Stimulated activated CD8-positive, alpha-beta memory T cell treated with anti-CD3 and anti-CD28 coated beads, Interleukin-12 subunit alpha, Interleukin-12 subunit beta, amount 100 ng/mL, for 24 hours (primary cell): Measurements from ENCODE around the gene LRRC34.

Source experiments
- DNase-seq: peaks from one replicate; pipeline ENCODE4 v3.0.0-alpha.2; 2020; ENCODE audit errors: extremely low read depth

The LRRC34 gene, protein sequence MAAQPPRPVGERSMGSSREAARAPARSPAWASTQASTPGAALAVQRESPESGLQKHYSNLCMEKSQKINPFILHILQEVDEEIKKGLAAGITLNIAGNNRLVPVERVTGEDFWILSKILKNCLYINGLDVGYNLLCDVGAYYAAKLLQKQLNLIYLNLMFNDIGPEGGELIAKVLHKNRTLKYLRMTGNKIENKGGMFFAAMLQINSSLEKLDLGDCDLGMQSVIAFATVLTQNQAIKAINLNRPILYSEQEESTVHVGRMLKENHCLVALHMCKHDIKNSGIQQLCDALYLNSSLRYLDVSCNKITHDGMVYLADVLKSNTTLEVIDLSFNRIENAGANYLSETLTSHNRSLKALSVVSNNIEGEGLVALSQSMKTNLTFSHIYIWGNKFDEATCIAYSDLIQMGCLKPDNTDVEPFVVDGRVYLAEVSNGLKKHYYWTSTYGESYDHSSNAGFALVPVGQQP

GRCh38 chr3:169812332-169813235, at the start of gene LRRC34, which contains the start of gene LRRIQ4:
LRRC34 (minus strand) TSS chr3:169812904; CDS start chr3:169812548, 356 bp downstream.
LRRIQ4 (plus strand) TSS chr3:169812870; CDS start chr3:169821922, 9,052 bp downstream.
- DNase-seq: peak; percentile 40

- no peak for DNase-seq
Observed at GRCh38 chr3:169861871-169862270, 49.2 kb upstream of the LRRC34 start.

GRCh38 chr3:169857811-169858210, 45.1 kb upstream of the LRRC34 start:
- no peak for DNase-seq

DNA sequence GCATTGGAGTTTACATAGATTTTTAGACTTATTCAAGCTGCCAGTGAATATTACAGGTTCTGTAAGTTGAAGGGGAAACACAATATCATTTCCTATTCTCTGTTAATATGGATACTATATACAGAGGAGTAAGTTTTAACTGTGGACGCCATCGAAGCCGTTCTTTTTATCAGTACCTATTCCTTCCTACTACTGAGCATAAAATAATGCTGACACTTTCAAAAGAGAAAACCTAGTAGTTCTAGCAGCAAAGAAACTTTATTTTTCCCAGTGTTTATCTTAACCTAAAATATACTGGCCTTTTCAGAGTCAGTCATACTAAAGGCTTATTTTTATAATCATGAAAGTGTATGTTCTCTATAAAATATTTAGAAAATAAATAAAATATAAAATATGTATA, 42.8 kb upstream of the LRRC34 start:
- no peak for DNase-seq

DNA sequence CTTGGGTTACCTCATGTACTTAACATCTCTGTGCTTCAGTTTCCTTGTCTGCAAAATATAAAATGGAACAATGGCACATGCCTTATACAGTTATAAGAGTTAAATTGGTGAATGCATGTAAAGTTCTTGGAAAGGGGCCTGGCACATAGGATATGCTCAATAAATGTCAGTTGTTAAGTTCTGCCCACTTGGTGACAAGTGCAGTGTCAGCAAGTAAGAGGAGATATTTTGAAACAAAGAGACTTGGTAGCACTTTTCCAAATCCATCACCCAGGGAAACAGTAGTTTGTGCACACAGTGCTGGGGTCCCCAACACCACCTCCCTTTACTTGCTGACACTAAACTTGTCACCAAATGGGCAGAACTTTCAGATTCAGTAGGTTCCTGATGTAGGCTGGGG, 37.9 kb upstream of the LRRC34 start:
- no peak for DNase-seq

DNA sequence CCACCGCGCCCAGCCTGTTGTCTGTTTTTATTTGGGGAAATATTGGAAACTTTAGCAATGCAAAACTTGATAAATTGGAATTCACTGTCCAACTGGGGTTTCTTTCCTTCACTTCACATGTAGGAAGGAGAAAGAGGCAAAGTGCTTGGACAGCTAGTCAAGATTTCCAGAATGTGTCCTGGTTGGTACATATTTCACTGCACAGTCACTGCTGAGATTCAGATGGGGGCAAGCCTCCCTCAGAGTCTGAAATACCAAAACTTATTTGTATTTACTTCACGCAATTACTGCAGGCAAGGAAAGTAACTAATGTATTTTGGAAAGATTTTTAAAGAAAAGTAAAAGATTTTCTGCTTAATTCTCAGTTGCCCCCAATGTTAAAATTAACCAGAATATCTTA, 36.0 kb upstream of the LRRC34 start:
- no peak for DNase-seq

GRCh38 chr3:169847896-169848295, 35.2 kb upstream of the LRRC34 start:
- DNase-seq: no peak

- DNase-seq: no peak
Observed at GRCh38 chr3:169846458-169847193, 33.9 kb upstream of the LRRC34 start.

DNA sequence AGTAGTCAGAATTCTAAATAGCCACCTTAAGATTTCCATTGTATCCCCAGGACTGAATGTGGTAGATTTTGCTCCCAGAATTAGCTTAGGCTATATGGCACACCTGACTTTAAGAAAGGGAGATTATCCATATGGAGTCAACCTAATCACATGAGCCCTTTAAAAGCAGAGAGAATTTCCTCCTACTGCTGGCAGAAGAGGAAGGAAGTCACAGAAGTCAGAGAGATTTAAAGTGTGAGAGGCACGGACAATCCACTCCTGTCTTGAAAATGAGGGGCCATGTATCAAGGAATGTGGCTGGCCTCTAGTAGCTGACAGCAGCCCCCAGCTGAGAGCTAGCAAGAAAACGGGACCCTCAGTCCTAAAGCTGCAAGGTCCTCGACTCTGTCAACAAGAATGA, 30.3 kb upstream of the LRRC34 start:
- no peak for DNase-seq

- DNase-seq: no peak
Observed at GRCh38 chr3:169841171-169841570, 28.5 kb upstream of the LRRC34 start.

- DNase-seq: no peak
Observed at GRCh38 chr3:169838511-169839030, 25.9 kb upstream of the LRRC34 start.

DNA sequence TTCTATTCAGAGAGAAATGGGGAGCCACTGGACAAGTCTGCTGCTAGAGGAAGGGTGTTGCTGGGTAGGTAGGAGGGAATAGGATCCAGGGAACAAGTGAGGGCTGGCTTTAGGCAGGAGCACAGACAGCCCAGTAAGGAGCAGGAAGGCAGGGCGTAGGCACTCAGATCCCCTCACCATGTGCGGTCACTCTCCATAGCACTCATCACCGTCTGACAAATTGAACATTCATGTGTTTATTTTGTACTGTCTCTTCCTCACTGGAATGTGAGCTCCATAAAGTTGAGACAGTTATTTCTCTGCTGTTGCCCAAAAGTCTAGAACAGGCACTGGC, 24.2 kb upstream of the LRRC34 start:
- no peak for DNase-seq

- no peak for DNase-seq
Observed at GRCh38 chr3:169836078-169836941, 23.6 kb upstream of the LRRC34 start.

GRCh38 chr3:169835533-169835932, 22.8 kb upstream of the LRRC34 start:
- no peak for DNase-seq

DNA sequence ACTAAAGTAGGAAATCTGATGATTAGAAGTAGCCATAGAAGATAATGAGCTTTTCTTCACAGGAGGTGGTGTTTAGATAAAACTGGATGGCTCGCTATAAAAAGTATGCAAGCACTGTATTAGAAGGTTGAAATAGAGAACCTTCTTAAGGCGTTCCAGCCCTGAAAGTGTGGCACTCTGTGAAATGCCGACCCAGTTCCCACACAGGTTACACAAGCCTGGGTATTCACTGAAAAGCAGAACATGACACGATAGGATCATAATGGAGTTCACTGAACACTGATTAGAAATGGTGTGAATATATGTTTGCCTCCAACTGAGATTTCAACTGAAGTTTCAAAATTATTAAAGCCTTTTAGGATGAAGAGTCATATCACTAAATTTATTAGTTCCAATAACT, 15.0 kb upstream of the LRRC34 start:
- DNase-seq: no peak

DNA sequence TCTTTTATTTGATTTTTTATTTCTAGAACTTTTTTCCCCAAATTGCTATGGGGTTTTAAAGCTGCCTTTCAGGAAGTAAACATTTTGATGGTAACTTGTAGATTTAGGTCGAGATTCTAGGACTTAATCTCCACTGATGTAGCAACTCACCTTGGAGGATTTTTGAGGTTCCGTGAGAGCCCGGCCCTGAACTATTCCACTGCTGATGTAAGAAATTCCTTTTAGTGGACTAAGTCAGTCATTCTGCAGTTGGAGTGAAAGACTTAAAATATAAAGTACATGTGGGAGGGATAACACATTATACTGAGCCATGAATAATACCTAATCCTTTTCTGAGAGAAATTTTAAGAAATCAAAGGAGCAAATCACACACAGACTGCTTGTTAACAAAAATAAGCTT, 12.6 kb upstream of the LRRC34 start:
- DNase-seq: no peak

GRCh38 chr3:169822983-169823382, 10.3 kb upstream of the LRRC34 start:
- DNase-seq: no peak

GRCh38 chr3:169822540-169822939, 9.8 kb upstream of the LRRC34 start:
- DNase-seq: no peak

DNA sequence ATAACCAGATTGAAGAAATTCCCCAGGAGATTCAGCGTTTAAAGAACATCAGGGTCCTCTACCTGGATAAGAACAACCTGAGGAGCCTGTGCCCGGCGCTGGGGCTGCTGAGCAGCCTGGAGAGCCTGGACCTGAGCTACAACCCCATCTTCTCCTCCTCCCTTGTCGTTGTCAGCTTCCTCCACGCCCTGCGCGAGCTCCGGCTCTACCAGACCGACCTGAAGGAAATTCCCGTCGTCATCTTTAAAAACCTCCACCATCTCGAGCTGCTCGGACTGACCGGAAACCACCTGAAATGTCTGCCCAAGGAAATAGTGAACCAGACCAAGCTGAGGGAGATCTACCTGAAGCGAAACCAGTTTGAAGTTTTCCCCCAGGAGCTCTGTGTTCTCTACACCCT, 9.4 kb upstream of the LRRC34 start:
- DNase-seq: no peak

DNA sequence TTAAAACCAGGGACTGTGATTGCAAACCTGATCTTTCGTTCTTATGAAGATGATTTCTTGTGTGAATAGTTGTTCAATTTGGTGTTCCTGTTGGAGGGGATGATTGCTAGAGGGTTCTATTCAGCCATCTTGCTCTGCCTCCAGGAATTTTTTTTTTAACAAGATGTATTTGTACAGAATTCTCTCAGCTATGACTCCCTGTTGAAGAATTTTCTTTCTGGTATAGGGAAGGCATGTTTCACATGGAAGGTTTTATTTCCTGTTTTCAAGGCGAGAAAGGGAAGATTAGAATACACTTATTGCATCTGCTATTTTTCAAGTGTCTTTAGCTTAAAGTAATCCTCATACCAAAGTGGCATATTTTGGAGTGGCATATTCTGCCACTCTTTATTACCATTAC, 5.6 kb upstream of the LRRC34 start:
- no peak for DNase-seq

DNA sequence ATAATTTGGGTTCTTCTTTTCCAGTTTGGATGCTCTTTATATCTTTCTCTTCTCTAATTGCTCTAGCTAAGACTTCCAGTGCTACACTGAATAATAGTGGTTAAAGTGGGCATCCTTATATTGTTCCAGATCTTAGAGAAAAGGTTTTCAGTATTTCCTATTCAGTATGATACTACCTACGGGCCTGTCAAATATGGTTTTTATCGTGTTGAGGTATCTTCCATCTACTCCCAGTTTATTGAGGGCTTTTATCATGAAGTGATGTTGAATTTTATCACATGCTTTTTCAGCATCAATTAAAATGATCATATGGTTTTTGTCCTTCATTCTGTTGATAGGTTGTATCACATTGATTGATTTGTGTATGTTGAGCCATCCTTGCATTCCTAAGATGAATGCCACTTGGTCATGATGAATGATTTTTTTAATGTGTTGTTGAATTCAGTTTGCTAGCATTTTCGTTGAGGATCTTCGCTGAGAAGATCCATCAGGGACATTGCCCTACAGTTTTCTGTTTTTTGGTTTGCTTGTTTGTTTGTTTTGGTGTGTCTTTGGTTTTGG, 3.0 kb upstream of the LRRC34 start:
- DNase-seq: no peak
